DOHH2 (cell line): ENCODE data around the gene SLC30A4.

ENCODE experiments used
- CTCF ChIP-seq: fragments of 200-600 bp; sonication (generic); IDR thresholded peaks from one replicate; pipeline ENCODE4 v1.5.1; 2014; ENCODE audit warnings: antibody characterized with exemption, mild to moderate bottlenecking, low read depth, low read length; ENCODE audit not compliant: poor library complexity, severe bottlenecking
- EZH2phosphoT487 ChIP-seq: fragments of 200-600 bp; sonication (generic); IDR thresholded peaks from 2 replicates; pipeline ENCODE4 v1.6.1; 2017; ENCODE audit warnings: borderline replicate concordance, mild to moderate bottlenecking, antibody characterized with exemption, low read length, moderate library complexity, mixed read lengths

- TF ChIP-seq EZH2phosphoT487 (no peak), CTCF (no peak)
These were observed 33.5 kb upstream of the SLC30A4 start for GRCh38 chr15:45555934-45556608.
